Neural cell (in vitro differentiated cells): ENCODE measurements around the gene BHMT.

Source experiments
- EP300 ChIP-seq: fragments of 450-650 bp; conservative IDR thresholded peaks from 2 replicates; pipeline ENCODE4 v1.6.1; 2014; ENCODE audit warnings: antibody characterized with exemption, mild to moderate bottlenecking, moderate library complexity; ENCODE audit not compliant: poor library complexity, severe bottlenecking
- EZH2 ChIP-seq: fragments of 200-600, 300-800 bp; shearing (Covaris generic), sonication (generic); IDR thresholded peaks from 2 replicates; pipeline ENCODE4 v1.6.1; 2014; ENCODE audit warnings: antibody characterized with exemption, low read length, borderline replicate concordance, mild to moderate bottlenecking; ENCODE audit not compliant: insufficient read depth, poor library complexity, severe bottlenecking
- MXI1 ChIP-seq: fragments of 450-650 bp; conservative IDR thresholded peaks from 2 replicates; pipeline ENCODE4 v1.6.1; 2014; ENCODE audit warnings: antibody characterized with exemption, mild to moderate bottlenecking; ENCODE audit not compliant: poor library complexity, severe bottlenecking
- TF ChIP-seq, protein P1 (sequence below): fragments of 450-650 bp; IDR thresholded peaks from 2 replicates; pipeline ENCODE4 v1.5.1; 2014; ENCODE audit warnings: antibody characterized with exemption, mild to moderate bottlenecking, moderate library complexity; ENCODE audit not compliant: poor library complexity, severe bottlenecking
- TF ChIP-seq, protein P2 (sequence below): IDR thresholded peaks from 2 replicates; pipeline ENCODE4 v1.6.1; 2012; ENCODE audit warnings: borderline replicate concordance

DNA sequence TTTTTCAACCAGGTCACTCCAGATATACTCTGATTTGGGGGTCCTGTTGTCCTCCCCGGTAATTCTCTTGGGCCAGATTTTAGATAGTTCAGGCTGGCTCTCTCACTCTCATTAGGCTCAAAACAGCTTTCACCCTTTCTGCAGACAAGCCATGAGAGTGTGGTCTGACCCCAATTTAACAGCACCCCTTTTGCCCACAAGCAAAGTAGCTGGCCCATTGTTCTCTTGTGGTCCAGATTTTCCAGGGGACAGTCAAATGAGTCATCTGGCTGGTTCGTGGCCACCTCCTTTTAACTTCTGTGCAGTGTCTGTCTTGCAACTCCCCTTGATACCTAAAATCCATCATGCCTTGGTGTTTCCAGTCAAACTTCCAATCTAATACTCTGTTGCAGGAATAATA, 25.5 kb upstream of the BHMT start:
- TF ChIP-seq EZH2 (no peak), MXI1 (no peak), EP300 (no peak)
- TF ChIP-seq, protein P1, sequence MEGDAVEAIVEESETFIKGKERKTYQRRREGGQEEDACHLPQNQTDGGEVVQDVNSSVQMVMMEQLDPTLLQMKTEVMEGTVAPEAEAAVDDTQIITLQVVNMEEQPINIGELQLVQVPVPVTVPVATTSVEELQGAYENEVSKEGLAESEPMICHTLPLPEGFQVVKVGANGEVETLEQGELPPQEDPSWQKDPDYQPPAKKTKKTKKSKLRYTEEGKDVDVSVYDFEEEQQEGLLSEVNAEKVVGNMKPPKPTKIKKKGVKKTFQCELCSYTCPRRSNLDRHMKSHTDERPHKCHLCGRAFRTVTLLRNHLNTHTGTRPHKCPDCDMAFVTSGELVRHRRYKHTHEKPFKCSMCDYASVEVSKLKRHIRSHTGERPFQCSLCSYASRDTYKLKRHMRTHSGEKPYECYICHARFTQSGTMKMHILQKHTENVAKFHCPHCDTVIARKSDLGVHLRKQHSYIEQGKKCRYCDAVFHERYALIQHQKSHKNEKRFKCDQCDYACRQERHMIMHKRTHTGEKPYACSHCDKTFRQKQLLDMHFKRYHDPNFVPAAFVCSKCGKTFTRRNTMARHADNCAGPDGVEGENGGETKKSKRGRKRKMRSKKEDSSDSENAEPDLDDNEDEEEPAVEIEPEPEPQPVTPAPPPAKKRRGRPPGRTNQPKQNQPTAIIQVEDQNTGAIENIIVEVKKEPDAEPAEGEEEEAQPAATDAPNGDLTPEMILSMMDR, result no peak
- TF ChIP-seq, protein P2, sequence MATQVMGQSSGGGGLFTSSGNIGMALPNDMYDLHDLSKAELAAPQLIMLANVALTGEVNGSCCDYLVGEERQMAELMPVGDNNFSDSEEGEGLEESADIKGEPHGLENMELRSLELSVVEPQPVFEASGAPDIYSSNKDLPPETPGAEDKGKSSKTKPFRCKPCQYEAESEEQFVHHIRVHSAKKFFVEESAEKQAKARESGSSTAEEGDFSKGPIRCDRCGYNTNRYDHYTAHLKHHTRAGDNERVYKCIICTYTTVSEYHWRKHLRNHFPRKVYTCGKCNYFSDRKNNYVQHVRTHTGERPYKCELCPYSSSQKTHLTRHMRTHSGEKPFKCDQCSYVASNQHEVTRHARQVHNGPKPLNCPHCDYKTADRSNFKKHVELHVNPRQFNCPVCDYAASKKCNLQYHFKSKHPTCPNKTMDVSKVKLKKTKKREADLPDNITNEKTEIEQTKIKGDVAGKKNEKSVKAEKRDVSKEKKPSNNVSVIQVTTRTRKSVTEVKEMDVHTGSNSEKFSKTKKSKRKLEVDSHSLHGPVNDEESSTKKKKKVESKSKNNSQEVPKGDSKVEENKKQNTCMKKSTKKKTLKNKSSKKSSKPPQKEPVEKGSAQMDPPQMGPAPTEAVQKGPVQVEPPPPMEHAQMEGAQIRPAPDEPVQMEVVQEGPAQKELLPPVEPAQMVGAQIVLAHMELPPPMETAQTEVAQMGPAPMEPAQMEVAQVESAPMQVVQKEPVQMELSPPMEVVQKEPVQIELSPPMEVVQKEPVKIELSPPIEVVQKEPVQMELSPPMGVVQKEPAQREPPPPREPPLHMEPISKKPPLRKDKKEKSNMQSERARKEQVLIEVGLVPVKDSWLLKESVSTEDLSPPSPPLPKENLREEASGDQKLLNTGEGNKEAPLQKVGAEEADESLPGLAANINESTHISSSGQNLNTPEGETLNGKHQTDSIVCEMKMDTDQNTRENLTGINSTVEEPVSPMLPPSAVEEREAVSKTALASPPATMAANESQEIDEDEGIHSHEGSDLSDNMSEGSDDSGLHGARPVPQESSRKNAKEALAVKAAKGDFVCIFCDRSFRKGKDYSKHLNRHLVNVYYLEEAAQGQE, result no peak
